OCI-LY7 (cell line): ENCODE data around the gene DAP3. TPM values are rescaled to one million over a fixed set of nuclear protein-coding genes. Genes with fewer than 3 reads are reported as not detected.

ENCODE experiments used
- BruUV-seq: library from RNA; stranded (reverse); fragments of 400-500 nt; replicated peaks from 2 replicates; lab custom pipeline; 2021; lab: Mats Ljungman, UMichigan
- CTCF ChIA-PET: fragments of 300-600 bp; sonication (Branson Sonifier 250); formaldehyde crosslinking; loops from one replicate; lab custom pipeline; 2022; ENCODE audit warnings: antibody characterized with exemption; ENCODE audit not compliant: unreplicated experiment; lab: Charles Lee
- POLR2A ChIA-PET: fragments of 300-600 bp; sonication (Branson Sonifier 250); formaldehyde crosslinking; loops from one replicate; lab custom pipeline; 2022; ENCODE audit warnings: antibody characterized with exemption; lab: Charles Lee
- DNase-seq: peaks from one replicate; pipeline ENCODE4 v3.0.0-alpha.2; 2015; ENCODE audit warnings: low spot score
- H2AFZ ChIP-seq: fragments of 200-600 bp; sonication (generic), shearing (Covaris generic); 2 replicates; pipeline ENCODE4 v1.6.1; 2014; ENCODE audit warnings: mild to moderate bottlenecking, antibody characterized with exemption, low read length, moderate library complexity
- H3K27ac ChIP-seq: fragments of 200-600 bp; sonication (generic); 2 replicates; pipeline ENCODE4 v1.5.1; 2014; ENCODE audit warnings: mixed run types, low read depth, mild to moderate bottlenecking, moderate library complexity, low read length, inconsistent platforms; ENCODE audit not compliant: poor library complexity, severe bottlenecking
- H3K36me3 ChIP-seq: fragments of 200-600 bp; sonication (generic); 2 replicates; pipeline ENCODE4 v1.6.1; 2014; ENCODE audit warnings: mild to moderate bottlenecking, antibody characterized with exemption, low read length, moderate library complexity, mixed read lengths; ENCODE audit not compliant: insufficient read depth
- H3K4me1 ChIP-seq: fragments of 200-600 bp; sonication (generic); 2 replicates; pipeline ENCODE4 v1.5.1; 2014; ENCODE audit warnings: mild to moderate bottlenecking, low read length; ENCODE audit not compliant: insufficient read depth, poor library complexity, severe bottlenecking
- H3K4me2 ChIP-seq: fragments of 200-600 bp; sonication (generic); 2 replicates; pipeline ENCODE4 v1.6.1; 2014; ENCODE audit warnings: mild to moderate bottlenecking, low read length
- H3K4me3 ChIP-seq: fragments of 200-600 bp; sonication (generic); 2 replicates; pipeline ENCODE4 v1.5.1; 2014; ENCODE audit warnings: mild to moderate bottlenecking, low read depth, low read length; ENCODE audit not compliant: poor library complexity, severe bottlenecking
- H3K79me2 ChIP-seq: fragments of 200-600 bp; sonication (generic); 2 replicates; pipeline ENCODE4 v1.6.1; 2016; ENCODE audit warnings: low read depth, mild to moderate bottlenecking, low read length, moderate library complexity, mixed read lengths; ENCODE audit not compliant: insufficient read depth
- H3K9me2 ChIP-seq: fragments of 200-600 bp; sonication (generic); 2 replicates; pipeline ENCODE4 v1.6.1; 2016; ENCODE audit warnings: mild to moderate bottlenecking, low read length, mixed read lengths; ENCODE audit not compliant: insufficient read depth
- H3K9me3 ChIP-seq: fragments of 200-600 bp; sonication (generic); 2 replicates; pipeline ENCODE4 v1.6.1; 2014; ENCODE audit warnings: mild to moderate bottlenecking, mixed run types, low read length, mixed read lengths
- H4K20me1 ChIP-seq: fragments of 200-600 bp; sonication (generic); 2 replicates; pipeline ENCODE4 v1.6.1; 2014; ENCODE audit warnings: mild to moderate bottlenecking, antibody characterized with exemption, low read length, moderate library complexity, mixed read lengths; ENCODE audit not compliant: insufficient read depth
- EZH2phosphoT487 ChIP-seq: fragments of 200-600 bp; sonication (generic); IDR thresholded peaks from 2 replicates; pipeline ENCODE4 v1.6.1; 2018; ENCODE audit warnings: low read depth, borderline replicate concordance, mild to moderate bottlenecking, mixed run types, antibody characterized with exemption, low read length, moderate library complexity, mixed read lengths
- intact Hi-C: fragments of 100-400 bp; cut with micrococcal nuclease; formaldehyde crosslinking; loops from one replicate; pipeline ENCODE4 v1.10.0; 2022; ENCODE audit not compliant: unreplicated experiment
- total RNA-seq, 2 experiments: library from RNA; depleted of rRNA in 1 of 2; stranded (reverse); fragments of >200 nt in 1 of 2; shearing (Covaris generic) in 1 of 2; gene quantifications; 2 replicates each; pipeline ENCODE4 v1.2.3, GENCODE V29; 2014 to 2022
- TF ChIP-seq, protein P1 (sequence below): fragments of 200-600 bp; sonication (generic); conservative IDR thresholded peaks from 2 replicates; pipeline ENCODE4 v1.5.1; 2014; ENCODE audit warnings: mild to moderate bottlenecking, antibody characterized with exemption, low read length, moderate library complexity, mixed read lengths

Gene DAP3
- total RNA-seq, 2 experiments from 2014 or later = 110 to 178 TPM

DNA sequence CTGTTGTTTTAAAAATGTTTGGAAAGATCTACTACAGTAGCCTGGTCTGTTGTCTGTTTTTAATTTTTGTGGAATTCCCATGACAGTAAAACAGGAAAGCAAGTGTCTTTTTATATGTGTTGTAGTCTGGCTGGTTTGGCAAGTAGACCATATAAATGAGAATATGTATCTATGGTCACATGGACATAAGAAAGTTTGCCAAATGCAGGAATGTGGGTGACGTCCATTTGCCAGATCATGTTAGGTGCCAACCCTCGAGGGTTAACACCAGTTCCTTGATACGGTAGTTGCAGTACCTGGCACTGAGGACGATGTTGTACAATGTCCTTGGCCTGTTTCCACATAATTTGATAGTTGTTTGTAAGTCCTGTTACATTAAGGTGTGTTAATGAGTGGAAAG is 6.2 kb downstream of the DAP3 start:
- Histone ChIP-seq H3K36me3 (peaks cover 99% of the 10 kb centered on the region), H3K27ac (no peak overlapping the region), H3K4me1 (peaks cover 6% of the 10 kb centered on the region), H3K9me3 (peaks cover 42% of the 10 kb centered on the region), H2AFZ (no peak overlapping the region), H3K9me2 (no peaks in the 10 kb centered on the region), H3K4me3 (no peak overlapping the region), H4K20me1 (no peaks in the 10 kb centered on the region), H3K4me2 (no peak overlapping the region), H3K79me2 (peaks cover 100% of the 10 kb centered on the region)
- ChIA-PET CTCF (no interaction called here), POLR2A (interaction anchor here (0.7 kb wide), 1 partner anchor 291 kb away, joined by 3 read pairs; no protein-coding TSS in a partner anchor)
- no peak for DNase-seq
- intact Hi-C loops = no loop called here
- TF ChIP-seq EZH2phosphoT487 = no peak
- TF ChIP-seq, protein P1, sequence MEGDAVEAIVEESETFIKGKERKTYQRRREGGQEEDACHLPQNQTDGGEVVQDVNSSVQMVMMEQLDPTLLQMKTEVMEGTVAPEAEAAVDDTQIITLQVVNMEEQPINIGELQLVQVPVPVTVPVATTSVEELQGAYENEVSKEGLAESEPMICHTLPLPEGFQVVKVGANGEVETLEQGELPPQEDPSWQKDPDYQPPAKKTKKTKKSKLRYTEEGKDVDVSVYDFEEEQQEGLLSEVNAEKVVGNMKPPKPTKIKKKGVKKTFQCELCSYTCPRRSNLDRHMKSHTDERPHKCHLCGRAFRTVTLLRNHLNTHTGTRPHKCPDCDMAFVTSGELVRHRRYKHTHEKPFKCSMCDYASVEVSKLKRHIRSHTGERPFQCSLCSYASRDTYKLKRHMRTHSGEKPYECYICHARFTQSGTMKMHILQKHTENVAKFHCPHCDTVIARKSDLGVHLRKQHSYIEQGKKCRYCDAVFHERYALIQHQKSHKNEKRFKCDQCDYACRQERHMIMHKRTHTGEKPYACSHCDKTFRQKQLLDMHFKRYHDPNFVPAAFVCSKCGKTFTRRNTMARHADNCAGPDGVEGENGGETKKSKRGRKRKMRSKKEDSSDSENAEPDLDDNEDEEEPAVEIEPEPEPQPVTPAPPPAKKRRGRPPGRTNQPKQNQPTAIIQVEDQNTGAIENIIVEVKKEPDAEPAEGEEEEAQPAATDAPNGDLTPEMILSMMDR = no peak
- no TSS peak for BruUV-seq

DNA sequence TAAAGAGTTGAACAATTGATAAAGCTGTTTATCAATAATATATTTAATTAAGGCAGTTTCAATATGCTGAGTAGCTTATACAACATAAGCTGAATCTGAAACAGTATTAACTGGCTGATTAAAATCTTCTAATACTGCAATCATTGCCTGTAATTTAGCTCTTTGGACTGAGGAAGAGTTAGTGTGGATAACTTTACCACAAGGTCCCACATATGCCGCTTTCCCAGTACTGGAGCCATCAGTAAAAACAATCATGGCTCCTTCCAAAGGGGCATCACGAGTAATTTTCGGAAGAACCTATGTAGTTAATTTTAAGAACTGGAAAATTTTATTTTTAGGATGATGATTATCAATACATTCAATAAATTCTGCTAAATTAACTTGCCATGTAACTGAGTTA is 6.7 kb downstream of the DAP3 start:
- H3K79me2 ChIP-seq = peaks cover 98% of the 10 kb centered on the region
- no peak for DNase-seq
- intact Hi-C loops = no loop called here
- no peak for TF ChIP-seq EZH2phosphoT487
- TF ChIP-seq, protein P1 = no peak
- H3K4me1 ChIP-seq = peaks cover 1% of the 10 kb centered on the region
- H3K4me2 ChIP-seq = no peak overlapping the region
- no peak overlapping the region for H3K27ac ChIP-seq
- H3K4me3 ChIP-seq = no peak overlapping the region
- H3K9me3 ChIP-seq = peaks cover 43% of the 10 kb centered on the region
- H4K20me1 ChIP-seq = no peaks in the 10 kb centered on the region
- H3K9me2 ChIP-seq = no peaks in the 10 kb centered on the region
- ChIA-PET CTCF (no interaction called here), POLR2A (no interaction called here)
- no TSS peak for BruUV-seq
- peaks cover 97% of the 10 kb centered on the region for H3K36me3 ChIP-seq
- H2AFZ ChIP-seq = no peak overlapping the region

DNA sequence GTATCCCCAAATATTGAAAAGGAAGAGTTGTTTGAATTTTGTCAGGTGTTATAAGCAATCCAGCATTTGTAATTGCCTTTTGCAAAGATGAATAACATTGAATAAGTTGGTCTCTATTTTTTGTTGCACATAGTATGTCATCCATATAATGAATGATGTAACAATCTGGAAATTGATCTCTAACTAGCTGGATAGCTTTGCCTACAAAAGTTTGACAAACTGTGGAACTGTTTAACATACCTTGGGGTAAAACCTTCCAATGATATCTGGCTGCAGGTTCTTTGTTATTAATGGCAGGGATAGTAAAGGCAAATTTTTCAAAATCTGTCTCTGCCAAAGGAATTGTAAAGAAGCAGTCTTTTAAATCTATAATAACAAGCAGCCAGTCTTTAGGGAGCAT is 7.6 kb downstream of the DAP3 start:
- no peaks in the 10 kb centered on the region for H3K4me1 ChIP-seq
- intact Hi-C loops = no loop called here
- peaks cover 88% of the 10 kb centered on the region for H3K36me3 ChIP-seq
- POLR2A ChIA-PET = no interaction called here
- CTCF ChIA-PET = no interaction called here
- no peak overlapping the region for H3K27ac ChIP-seq
- H3K9me3 ChIP-seq = peaks cover 37% of the 10 kb centered on the region
- peaks cover 89% of the 10 kb centered on the region for H3K79me2 ChIP-seq
- H3K9me2 ChIP-seq = no peaks in the 10 kb centered on the region
- no peak overlapping the region for H3K4me3 ChIP-seq
- H2AFZ ChIP-seq = no peak overlapping the region
- DNase-seq = no peak
- H3K4me2 ChIP-seq = no peak overlapping the region
- TF ChIP-seq, protein P1 = no peak
- no peak for TF ChIP-seq EZH2phosphoT487
- no peaks in the 10 kb centered on the region for H4K20me1 ChIP-seq
- BruUV-seq = no TSS peak
